HEK293T (cell line): ENCODE measurements around the gene EHD4.

Experiments used
- FOXA1 ChIP-seq: fragments of 450-650 bp; IDR thresholded peaks from 2 replicates; pipeline ENCODE4 v1.6.1; 2016; ENCODE audit warnings: mild to moderate bottlenecking
- FOXK2 ChIP-seq: fragments of 450-650 bp; IDR thresholded peaks from 2 replicates; pipeline ENCODE4 v1.6.1; 2016; ENCODE audit warnings: mild to moderate bottlenecking
- FOXM1 ChIP-seq: fragments of 450-650 bp; IDR thresholded peaks from 2 replicates; pipeline ENCODE4 v1.6.1; 2017; ENCODE audit warnings: mild to moderate bottlenecking, borderline replicate concordance
- HDGF ChIP-seq: fragments of 450-650 bp; IDR thresholded peaks from 2 replicates; pipeline ENCODE4 v1.6.1; 2017; ENCODE audit warnings: antibody characterized with exemption, borderline replicate concordance
- L3MBTL2 ChIP-seq: fragments of 450-650 bp; conservative IDR thresholded peaks from 2 replicates; pipeline ENCODE4 v1.6.1; 2016; ENCODE audit warnings: mild to moderate bottlenecking
- NFRKB ChIP-seq: fragments of 450-650 bp; IDR thresholded peaks from 2 replicates; pipeline ENCODE4 v1.6.1; 2016; ENCODE audit warnings: mild to moderate bottlenecking, moderate library complexity
- SP1 ChIP-seq: fragments of 450-650 bp; IDR thresholded peaks from 2 replicates; pipeline ENCODE4 v1.6.1; 2017
- SUZ12 ChIP-seq: fragments of 450-650 bp; IDR thresholded peaks from 2 replicates; pipeline ENCODE4 v1.6.1; 2016; ENCODE audit warnings: mild to moderate bottlenecking
- TARDBP ChIP-seq: fragments of 450-650 bp; IDR thresholded peaks from 2 replicates; pipeline ENCODE4 v1.6.1; 2016
- ZNF384 ChIP-seq: fragments of 450-650 bp; IDR thresholded peaks from 2 replicates; pipeline ENCODE4 v1.6.1; 2016
- TF ChIP-seq, protein P1 (sequence below): fragments of 450-650 bp; IDR thresholded peaks from 2 replicates; pipeline ENCODE4 v1.6.1; 2016

DNA sequence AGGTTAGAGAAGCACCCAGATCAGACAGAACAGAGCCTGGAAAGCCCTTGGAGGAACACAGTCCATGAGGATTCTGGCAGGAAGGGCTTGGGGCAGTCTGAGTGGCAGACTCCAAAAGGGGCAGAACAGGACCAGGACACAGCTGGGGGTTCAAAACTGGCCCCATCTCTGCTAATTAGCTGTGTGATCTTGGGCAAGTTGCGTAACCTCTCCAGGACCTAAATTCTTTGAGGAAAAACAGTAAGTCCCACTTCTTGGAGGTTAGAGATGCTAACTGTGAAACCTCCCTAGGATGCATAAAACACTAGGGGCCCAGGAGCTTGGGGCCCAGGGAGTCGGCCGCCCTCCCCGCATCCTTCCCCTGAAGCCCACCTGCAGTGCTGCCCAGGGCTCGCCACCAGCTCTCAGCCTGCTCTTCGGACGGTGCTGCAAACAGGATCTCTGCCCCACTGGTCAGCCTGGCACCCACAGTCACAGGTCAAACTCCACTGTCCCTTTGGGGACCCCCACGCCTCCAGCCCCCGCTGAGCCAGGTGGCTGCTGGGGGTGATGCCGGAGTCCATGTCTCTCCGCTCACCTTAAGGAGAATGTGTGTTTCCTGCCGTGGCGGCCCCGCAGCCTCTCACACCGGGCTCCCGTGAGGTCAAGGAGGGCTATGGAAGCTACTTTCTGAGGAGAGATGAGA lies 121.7 kb downstream of the EHD4 start:
- no peak for TF ChIP-seq NFRKB
- no peak for TF ChIP-seq FOXM1
- TF ChIP-seq ZNF384, result no peak
- no peak for TF ChIP-seq FOXK2
- TF ChIP-seq SP1, result no peak
- TF ChIP-seq FOXA1, result no peak
- TF ChIP-seq TARDBP, result no peak
- TF ChIP-seq SUZ12, result no peak
- TF ChIP-seq L3MBTL2, result no peak
- TF ChIP-seq, protein P1, sequence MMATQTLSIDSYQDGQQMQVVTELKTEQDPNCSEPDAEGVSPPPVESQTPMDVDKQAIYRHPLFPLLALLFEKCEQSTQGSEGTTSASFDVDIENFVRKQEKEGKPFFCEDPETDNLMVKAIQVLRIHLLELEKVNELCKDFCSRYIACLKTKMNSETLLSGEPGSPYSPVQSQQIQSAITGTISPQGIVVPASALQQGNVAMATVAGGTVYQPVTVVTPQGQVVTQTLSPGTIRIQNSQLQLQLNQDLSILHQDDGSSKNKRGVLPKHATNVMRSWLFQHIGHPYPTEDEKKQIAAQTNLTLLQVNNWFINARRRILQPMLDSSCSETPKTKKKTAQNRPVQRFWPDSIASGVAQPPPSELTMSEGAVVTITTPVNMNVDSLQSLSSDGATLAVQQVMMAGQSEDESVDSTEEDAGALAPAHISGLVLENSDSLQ, result no peak
- TF ChIP-seq HDGF, result no peak
